GM23338 (cell line): Measurements from ENCODE around the gene CACNA1F. TPM values are rescaled to one million over a fixed set of nuclear protein-coding genes. Genes with fewer than 3 reads are reported as not detected.

Source experiments
- ATAC-seq: fragments of 200-7000 bp; cut with Tn5 transposase; 3 replicates; pipeline ENCODE4 v1.9.1; 2020
- DNase-seq: peaks from one replicate; pipeline ENCODE4 v3.0.0-alpha.2; 2015; ENCODE audit warnings: low spot score
- H2AFZ ChIP-seq: fragments of 200-600 bp; sonication (generic); 2 replicates; pipeline ENCODE4 v1.8.0; 2016; ENCODE audit warnings: antibody characterized with exemption, mild to moderate bottlenecking, moderate library complexity
- H3F3A ChIP-seq: fragments of 200-600 bp; sonication (generic); replicated peaks from 2 replicates; pipeline ENCODE4 v1.8.0; 2017; ENCODE audit warnings: antibody characterized with exemption, mixed run types, low read depth
- H3K27ac ChIP-seq: fragments of 200-600 bp; sonication (generic); 2 replicates; pipeline ENCODE4 v1.6.1; 2016; ENCODE audit warnings: low read depth
- H3K27me3 ChIP-seq: fragments of 200-600 bp; sonication (generic); 2 replicates; pipeline ENCODE4 v1.8.0; 2016; ENCODE audit warnings: mild to moderate bottlenecking, mixed run types, moderate library complexity; ENCODE audit not compliant: insufficient read depth
- H3K36me3 ChIP-seq: fragments of 200-600 bp; sonication (generic); 2 replicates; pipeline ENCODE4 v1.8.0; 2016; ENCODE audit warnings: mild to moderate bottlenecking; ENCODE audit not compliant: insufficient read depth
- H3K4me1 ChIP-seq: fragments of 200-600 bp; sonication (generic); 2 replicates; pipeline ENCODE4 v1.8.0; 2016; ENCODE audit warnings: mild to moderate bottlenecking, moderate library complexity; ENCODE audit not compliant: insufficient read depth
- H3K4me2 ChIP-seq: fragments of 200-600 bp; sonication (generic); 2 replicates; pipeline ENCODE4 v1.7.1; 2017; ENCODE audit warnings: mixed run types
- H3K4me3 ChIP-seq: fragments of 200-600 bp; sonication (generic); 2 replicates; pipeline ENCODE4 v1.6.1; 2016; ENCODE audit warnings: mixed run types
- H3K79me2 ChIP-seq: fragments of 200-600 bp; sonication (generic); replicated peaks from 2 replicates; pipeline ENCODE4 v1.8.0; 2017; ENCODE audit warnings: mild to moderate bottlenecking; ENCODE audit not compliant: insufficient read depth
- H3K9me2 ChIP-seq: fragments of 200-600 bp; sonication (generic); 2 replicates; pipeline ENCODE4 v1.8.0; 2017; ENCODE audit not compliant: insufficient read depth
- H4K20me1 ChIP-seq: fragments of 200-600 bp; sonication (generic); replicated peaks from 2 replicates; pipeline ENCODE4 v1.8.0; 2017; ENCODE audit warnings: mild to moderate bottlenecking; ENCODE audit not compliant: insufficient read depth
- H3K27ac Mint-ChIP-seq: 2 replicates; pipeline ENCODE4 v1.8.0; 2020; ENCODE audit warnings: inconsistent platforms, mild to moderate bottlenecking, moderate library complexity, mixed read lengths
- H3K27me3 Mint-ChIP-seq: 3 replicates; pipeline ENCODE4 v1.8.0; 2022; ENCODE audit warnings: low read depth, mild to moderate bottlenecking, moderate library complexity, mixed read lengths, inconsistent platforms; ENCODE audit not compliant: insufficient read depth, poor library complexity
- H3K36me3 Mint-ChIP-seq: 3 replicates; pipeline ENCODE4 v1.8.0; 2021; ENCODE audit warnings: low read depth, mild to moderate bottlenecking, inconsistent platforms, moderate library complexity, mixed read lengths
- H3K4me1 Mint-ChIP-seq: 3 replicates; pipeline ENCODE4 v1.8.0; 2020; ENCODE audit warnings: mild to moderate bottlenecking, inconsistent platforms, mixed read lengths
- H3K4me3 Mint-ChIP-seq: 3 replicates; pipeline ENCODE4 v1.8.0; 2021; ENCODE audit warnings: moderate library complexity, mild to moderate bottlenecking, inconsistent platforms, mixed read lengths
- H3K9me3 Mint-ChIP-seq: 3 replicates; pipeline ENCODE4 v1.8.0; 2020; ENCODE audit warnings: moderate library complexity, mild to moderate bottlenecking, inconsistent platforms, mixed read lengths
- EZH2 ChIP-seq: fragments of 200-600 bp; sonication (generic); IDR thresholded peaks from one replicate; pipeline ENCODE4 v1.8.0; 2017; ENCODE audit warnings: antibody characterized with exemption, mild to moderate bottlenecking, low read depth; ENCODE audit not compliant: unreplicated experiment
- EZH2phosphoT487 ChIP-seq: fragments of 200-600 bp; sonication (generic); IDR thresholded peaks from one replicate; pipeline ENCODE4 v1.8.1; 2018; ENCODE audit warnings: antibody characterized with exemption; ENCODE audit not compliant: unreplicated experiment
- NANOG ChIP-seq: IDR thresholded peaks from 2 replicates; pipeline ENCODE4 v1.6.1; 2016; ENCODE audit warnings: antibody characterized with exemption, borderline replicate concordance
- ZNF114 ChIP-seq: fragments of 250-450 bp; sonication (Bioruptor Pico); IDR thresholded peaks from 2 replicates; pipeline ENCODE4 v1.5.0; 2020; ENCODE audit warnings: mild to moderate bottlenecking, moderate library complexity
- polyA plus RNA-seq: library from polyadenylated mRNA; unstranded; fragments of >200 nt; fragmentation: Nextera tagmentation; extraction: Ambion mirVana; gene quantifications from 2 replicates; pipeline ENCODE4 v1.2.1, GENCODE V29; 2016
- total RNA-seq: library from RNA; depleted of rRNA; stranded (reverse); fragments of >200 nt; shearing (Covaris generic); gene quantifications from 2 replicates; pipeline ENCODE4 v1.2.3, GENCODE V29; 2014
- TF ChIP-seq, protein P1 (sequence below), 2 experiments: fragments of 200-600 bp in 1 of 2; sonication (generic) in 1 of 2; conservative IDR thresholded peaks; 2 replicates each; pipeline versions ENCODE4 v1.5.1 to v1.6.1; 2016 to 2017; ENCODE audit warnings: antibody characterized with exemption in 2 of 2, low read depth in 2 of 2, mild to moderate bottlenecking in 2 of 2, moderate library complexity in 1 of 2
- TF ChIP-seq, protein P2 (sequence below): IDR thresholded peaks from 2 replicates; pipeline ENCODE4 v1.6.1; 2016; ENCODE audit warnings: antibody characterized with exemption

Gene CACNA1F
- total and polyA plus RNA-seq, 2 experiments from 2014 or later: 0.44 to 0.90 TPM

- no peak overlapping the region for H3K4me3 ChIP-seq
- no peaks in the 10 kb centered on the region for H3K79me2 ChIP-seq
- no peaks in the 10 kb centered on the region; the same call in 2 of the 3 replicates for H3K9me3 Mint-ChIP-seq
- no peaks in the 10 kb centered on the region for H3K36me3 ChIP-seq
- peaks cover 10% of the 10 kb centered on the region for H3K4me1 Mint-ChIP-seq
- H3K27ac ChIP-seq: no peak overlapping the region
- no peak overlapping the region for H3K4me2 ChIP-seq
- H3K9me2 ChIP-seq: no peaks in the 10 kb centered on the region
- peaks cover 22% of the 10 kb centered on the region for H3K27me3 Mint-ChIP-seq
- ATAC-seq (no peak), DNase-seq (no peak)
- TF ChIP-seq NANOG (no peak), ZNF114 (no peak)
- no peak overlapping the region for H3K27ac Mint-ChIP-seq
- H3K4me1 ChIP-seq: no peaks in the 10 kb centered on the region; the same call in 1 of the 2 replicates
- no peaks in the 10 kb centered on the region for H4K20me1 ChIP-seq
- no peaks in the 10 kb centered on the region for H3F3A ChIP-seq
- no peak overlapping the region for H2AFZ ChIP-seq
- no peak overlapping the region for H3K4me3 Mint-ChIP-seq
- peaks cover 62% of the 10 kb centered on the region for H3K27me3 ChIP-seq
- H3K36me3 Mint-ChIP-seq: no peaks in the 10 kb centered on the region
These were observed 72.2 kb downstream of the CACNA1F start for GRCh38 chrX:49160908-49161307.

GRCh38 chrX:49157194-49157593 is 75.9 kb downstream of the CACNA1F start:
- H3K9me3 Mint-ChIP-seq: no peaks in the 10 kb centered on the region; the same call in 2 of the 3 replicates
- H3K4me1 Mint-ChIP-seq: peaks cover 10% of the 10 kb centered on the region; the same call in 2 of the 3 replicates
- no peak for TF ChIP-seq EZH2
- TF ChIP-seq, protein P1, sequence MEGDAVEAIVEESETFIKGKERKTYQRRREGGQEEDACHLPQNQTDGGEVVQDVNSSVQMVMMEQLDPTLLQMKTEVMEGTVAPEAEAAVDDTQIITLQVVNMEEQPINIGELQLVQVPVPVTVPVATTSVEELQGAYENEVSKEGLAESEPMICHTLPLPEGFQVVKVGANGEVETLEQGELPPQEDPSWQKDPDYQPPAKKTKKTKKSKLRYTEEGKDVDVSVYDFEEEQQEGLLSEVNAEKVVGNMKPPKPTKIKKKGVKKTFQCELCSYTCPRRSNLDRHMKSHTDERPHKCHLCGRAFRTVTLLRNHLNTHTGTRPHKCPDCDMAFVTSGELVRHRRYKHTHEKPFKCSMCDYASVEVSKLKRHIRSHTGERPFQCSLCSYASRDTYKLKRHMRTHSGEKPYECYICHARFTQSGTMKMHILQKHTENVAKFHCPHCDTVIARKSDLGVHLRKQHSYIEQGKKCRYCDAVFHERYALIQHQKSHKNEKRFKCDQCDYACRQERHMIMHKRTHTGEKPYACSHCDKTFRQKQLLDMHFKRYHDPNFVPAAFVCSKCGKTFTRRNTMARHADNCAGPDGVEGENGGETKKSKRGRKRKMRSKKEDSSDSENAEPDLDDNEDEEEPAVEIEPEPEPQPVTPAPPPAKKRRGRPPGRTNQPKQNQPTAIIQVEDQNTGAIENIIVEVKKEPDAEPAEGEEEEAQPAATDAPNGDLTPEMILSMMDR (conservative IDR thresholded peaks at IDR 0.05; ENCODE audit: low read depth in 2 of 2): 0 out of 4 replicates have a peak, but pooled peaks of 1 of the 2 experiments have one; percentile 11
- H3K4me3 ChIP-seq: peak overlapping the region; percentile 39
- H3F3A ChIP-seq: no peaks in the 10 kb centered on the region
- no peak overlapping the region for H3K27ac ChIP-seq
- no peaks in the 10 kb centered on the region for H3K9me2 ChIP-seq
- ATAC-seq (peak; percentile 3; the same call in 1 of the 3 replicates), DNase-seq (peak; percentile 15)
- no peaks in the 10 kb centered on the region for H3K36me3 ChIP-seq
- no peaks in the 10 kb centered on the region; the same call in 1 of the 2 replicates for H3K4me1 ChIP-seq
- H4K20me1 ChIP-seq: no peaks in the 10 kb centered on the region
- peak overlapping the region; percentile 65 for H3K4me2 ChIP-seq
- peaks cover 46% of the 10 kb centered on the region for H3K27me3 ChIP-seq
- H3K27me3 Mint-ChIP-seq: peaks cover 10% of the 10 kb centered on the region
- no peak overlapping the region for H3K27ac Mint-ChIP-seq
- peak overlapping the region; percentile 52; the same call in 1 of the 2 replicates for H2AFZ ChIP-seq
- H3K4me3 Mint-ChIP-seq: peak overlapping the region; percentile 67
- H3K36me3 Mint-ChIP-seq: no peaks in the 10 kb centered on the region
- no peaks in the 10 kb centered on the region for H3K79me2 ChIP-seq

DNA sequence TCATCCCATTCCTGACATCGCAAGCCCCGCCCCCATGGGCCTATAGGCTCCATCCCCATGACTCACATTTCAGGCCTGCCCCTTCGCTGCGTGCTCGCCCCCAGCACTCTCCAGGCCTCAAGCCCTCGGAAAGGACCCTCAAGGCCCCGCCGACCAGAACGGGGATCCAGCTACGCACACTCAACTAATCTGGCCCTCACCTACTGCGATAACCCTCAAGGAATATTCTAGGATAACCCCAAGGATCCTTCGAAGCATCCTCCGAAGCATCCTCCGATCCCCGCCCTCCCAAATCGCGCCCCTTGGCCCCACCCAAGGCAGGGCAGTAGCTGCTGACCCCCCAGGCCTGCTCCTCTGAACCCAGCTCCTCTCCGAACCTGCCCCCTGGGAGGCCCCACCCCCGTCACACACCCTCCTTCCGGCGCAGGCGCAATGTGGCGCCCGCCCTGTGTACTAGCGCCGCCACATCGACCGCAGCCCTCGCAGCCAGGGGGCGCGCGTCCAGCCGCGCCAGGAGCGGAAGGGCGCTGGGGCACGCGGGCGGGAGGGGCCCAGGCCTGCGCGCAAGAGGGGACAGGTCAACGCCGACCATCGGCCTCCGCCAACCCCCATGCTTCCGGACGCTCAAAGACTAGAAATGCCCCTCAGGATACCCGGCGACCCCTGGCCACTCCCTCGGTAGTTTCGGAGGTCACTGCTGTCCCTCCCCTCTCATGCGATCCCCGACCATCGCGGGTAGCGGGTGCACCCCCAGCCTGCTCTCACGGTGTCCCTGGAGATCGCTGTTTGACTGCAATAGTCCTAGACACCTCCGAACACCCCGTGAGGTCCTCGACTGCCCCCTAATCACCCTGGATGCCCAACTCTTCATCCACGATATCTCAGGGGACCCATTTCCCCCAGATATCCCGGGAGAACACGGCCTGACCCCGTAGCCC is 77.0 kb downstream of the CACNA1F start:
- peaks cover 6% of the 10 kb centered on the region for H3K27me3 Mint-ChIP-seq
- H3K4me3 Mint-ChIP-seq: peak overlapping the region; percentile 87
- H3K4me3 ChIP-seq: peak overlapping the region; percentile 53
- H3F3A ChIP-seq: no peaks in the 10 kb centered on the region
- no peaks in the 10 kb centered on the region; the same call in 1 of the 2 replicates for H3K4me1 ChIP-seq
- peaks cover 10% of the 10 kb centered on the region; the same call in 2 of the 3 replicates for H3K4me1 Mint-ChIP-seq
- peak; percentile 91 for DNase-seq
- H3K79me2 ChIP-seq: no peaks in the 10 kb centered on the region
- no peaks in the 10 kb centered on the region for H3K9me2 ChIP-seq
- no peaks in the 10 kb centered on the region for H3K36me3 Mint-ChIP-seq
- no peaks in the 10 kb centered on the region for H3K36me3 ChIP-seq
- H3K27me3 ChIP-seq: peaks cover 36% of the 10 kb centered on the region
- H2AFZ ChIP-seq: no peak overlapping the region
- peak overlapping the region; percentile 98 for H3K27ac Mint-ChIP-seq
- no peaks in the 10 kb centered on the region; the same call in 2 of the 3 replicates for H3K9me3 Mint-ChIP-seq
- H4K20me1 ChIP-seq: no peaks in the 10 kb centered on the region
- ATAC-seq: peak; percentile 89
- peak overlapping the region; percentile 94; the same call in 1 of the 2 replicates for H3K27ac ChIP-seq
- peak overlapping the region; percentile 79 for H3K4me2 ChIP-seq
- TF ChIP-seq EZH2phosphoT487: no peak
- TF ChIP-seq, protein P2, sequence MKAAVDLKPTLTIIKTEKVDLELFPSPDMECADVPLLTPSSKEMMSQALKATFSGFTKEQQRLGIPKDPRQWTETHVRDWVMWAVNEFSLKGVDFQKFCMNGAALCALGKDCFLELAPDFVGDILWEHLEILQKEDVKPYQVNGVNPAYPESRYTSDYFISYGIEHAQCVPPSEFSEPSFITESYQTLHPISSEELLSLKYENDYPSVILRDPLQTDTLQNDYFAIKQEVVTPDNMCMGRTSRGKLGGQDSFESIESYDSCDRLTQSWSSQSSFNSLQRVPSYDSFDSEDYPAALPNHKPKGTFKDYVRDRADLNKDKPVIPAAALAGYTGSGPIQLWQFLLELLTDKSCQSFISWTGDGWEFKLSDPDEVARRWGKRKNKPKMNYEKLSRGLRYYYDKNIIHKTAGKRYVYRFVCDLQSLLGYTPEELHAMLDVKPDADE: no peak
- TF ChIP-seq, protein P1 (conservative IDR thresholded peaks at IDR 0.05; ENCODE audit: low read depth in 2 of 2): peak; percentile 52 to 83
